Epithelial cell of alveolus of lung (primary cell): ENCODE data around the gene ARVCF. TPM values are rescaled to one million over a fixed set of nuclear protein-coding genes. Genes with fewer than 3 reads are reported as not detected.

Source experiments
- total RNA-seq: library from RNA; depleted of rRNA; stranded (reverse); fragments of >200 nt; gene quantifications from 2 replicates; pipeline ENCODE4 v1.2.1, GENCODE V29; 2015

The ARVCF gene, protein sequence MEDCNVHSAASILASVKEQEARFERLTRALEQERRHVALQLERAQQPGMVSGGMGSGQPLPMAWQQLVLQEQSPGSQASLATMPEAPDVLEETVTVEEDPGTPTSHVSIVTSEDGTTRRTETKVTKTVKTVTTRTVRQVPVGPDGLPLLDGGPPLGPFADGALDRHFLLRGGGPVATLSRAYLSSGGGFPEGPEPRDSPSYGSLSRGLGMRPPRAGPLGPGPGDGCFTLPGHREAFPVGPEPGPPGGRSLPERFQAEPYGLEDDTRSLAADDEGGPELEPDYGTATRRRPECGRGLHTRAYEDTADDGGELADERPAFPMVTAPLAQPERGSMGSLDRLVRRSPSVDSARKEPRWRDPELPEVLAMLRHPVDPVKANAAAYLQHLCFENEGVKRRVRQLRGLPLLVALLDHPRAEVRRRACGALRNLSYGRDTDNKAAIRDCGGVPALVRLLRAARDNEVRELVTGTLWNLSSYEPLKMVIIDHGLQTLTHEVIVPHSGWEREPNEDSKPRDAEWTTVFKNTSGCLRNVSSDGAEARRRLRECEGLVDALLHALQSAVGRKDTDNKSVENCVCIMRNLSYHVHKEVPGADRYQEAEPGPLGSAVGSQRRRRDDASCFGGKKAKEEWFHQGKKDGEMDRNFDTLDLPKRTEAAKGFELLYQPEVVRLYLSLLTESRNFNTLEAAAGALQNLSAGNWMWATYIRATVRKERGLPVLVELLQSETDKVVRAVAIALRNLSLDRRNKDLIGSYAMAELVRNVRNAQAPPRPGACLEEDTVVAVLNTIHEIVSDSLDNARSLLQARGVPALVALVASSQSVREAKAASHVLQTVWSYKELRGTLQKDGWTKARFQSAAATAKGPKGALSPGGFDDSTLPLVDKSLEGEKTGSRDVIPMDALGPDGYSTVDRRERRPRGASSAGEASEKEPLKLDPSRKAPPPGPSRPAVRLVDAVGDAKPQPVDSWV
- 8.8 and 13.3 TPM in 2 replicates for total RNA-seq

GRCh38 chr22:20016734-20017621, at the start of gene ARVCF:
Gene ARVCF, minus strand, starts transcription at chr22:20016823. Its CDS starts 26,029 bp downstream, at chr22:19990794.

GRCh38 chr22:20020533-20021195, 4.0 kb upstream of the ARVCF start, which contains the start of gene TANGO2:
Gene TANGO2, plus strand, starts transcription at chr22:20021110. Its CDS starts 15,689 bp downstream, at chr22:20036799.

GRCh38 chr22:19941365-19942082, 75.1 kb downstream of the ARVCF start, which contains the start of the genes COMT and TXNRD2:
Gene COMT, plus strand, starts transcription at chr22:19941772. Its CDS starts 20,755 bp downstream, at chr22:19962527.
Gene TXNRD2, minus strand, starts transcription at chr22:19941818. Its CDS starts 15 bp downstream, at chr22:19941803.

Other genes starting within 250 kb of the ARVCF start
- 10.9 and 13.6 TPM in 2 replicates for gene GNB1L, start 161.9 kb downstream of the ARVCF start, total RNA-seq
- 11.1 and 12.2 TPM in 2 replicates for gene RTL10, start 161.9 kb downstream of the ARVCF start, total RNA-seq
- 279 and 286 TPM in 2 replicates for gene COMT, start 75.1 kb downstream of the ARVCF start, total RNA-seq
- 14.9 and 21.2 TPM in 2 replicates for gene TXNRD2, start 75.0 kb downstream of the ARVCF start, total RNA-seq
- gene TANGO2, start 4.3 kb upstream of the ARVCF start, total RNA-seq, result 19.1 and 20.1 TPM in 2 replicates
- gene DGCR8, start 63.4 kb upstream of the ARVCF start, total RNA-seq, result 12.8 and 13.6 TPM in 2 replicates
- gene RANBP1, start 99.3 kb upstream of the ARVCF start, total RNA-seq, result 251 and 446 TPM in 2 replicates
- gene TRMT2A, start 100.4 kb upstream of the ARVCF start, total RNA-seq, result 31.0 and 34.6 TPM in 2 replicates
- gene ZDHHC8, start 115.0 kb upstream of the ARVCF start, total RNA-seq, result 13.8 and 33.9 TPM in 2 replicates
- gene CCDC188, start 134.2 kb upstream of the ARVCF start, total RNA-seq, result not detected in 2 replicates